ENCODE results near the gene MRC1.

DNA sequence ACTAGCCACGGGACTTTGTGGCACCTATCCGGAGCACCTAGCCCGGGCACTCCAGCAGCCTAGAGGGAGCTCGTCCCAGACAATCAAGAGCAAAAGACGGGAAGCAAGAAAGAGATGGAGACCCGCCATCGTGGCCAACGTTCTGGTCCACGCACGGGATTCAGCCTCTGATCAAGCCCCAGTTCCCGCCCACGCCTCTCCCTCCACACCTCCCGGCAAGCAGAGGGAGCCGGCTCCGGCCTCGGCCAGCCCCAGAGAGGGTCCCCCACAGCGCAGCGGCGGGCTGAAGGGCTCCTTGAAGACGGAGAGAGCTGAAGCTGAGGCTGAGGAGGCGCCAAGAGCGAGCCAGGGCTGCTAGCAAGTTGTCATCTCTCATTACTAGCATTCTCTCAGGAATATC lies 141.6 kb downstream of the MRC1 start:
- TF ChIP-seq, protein P1, sequence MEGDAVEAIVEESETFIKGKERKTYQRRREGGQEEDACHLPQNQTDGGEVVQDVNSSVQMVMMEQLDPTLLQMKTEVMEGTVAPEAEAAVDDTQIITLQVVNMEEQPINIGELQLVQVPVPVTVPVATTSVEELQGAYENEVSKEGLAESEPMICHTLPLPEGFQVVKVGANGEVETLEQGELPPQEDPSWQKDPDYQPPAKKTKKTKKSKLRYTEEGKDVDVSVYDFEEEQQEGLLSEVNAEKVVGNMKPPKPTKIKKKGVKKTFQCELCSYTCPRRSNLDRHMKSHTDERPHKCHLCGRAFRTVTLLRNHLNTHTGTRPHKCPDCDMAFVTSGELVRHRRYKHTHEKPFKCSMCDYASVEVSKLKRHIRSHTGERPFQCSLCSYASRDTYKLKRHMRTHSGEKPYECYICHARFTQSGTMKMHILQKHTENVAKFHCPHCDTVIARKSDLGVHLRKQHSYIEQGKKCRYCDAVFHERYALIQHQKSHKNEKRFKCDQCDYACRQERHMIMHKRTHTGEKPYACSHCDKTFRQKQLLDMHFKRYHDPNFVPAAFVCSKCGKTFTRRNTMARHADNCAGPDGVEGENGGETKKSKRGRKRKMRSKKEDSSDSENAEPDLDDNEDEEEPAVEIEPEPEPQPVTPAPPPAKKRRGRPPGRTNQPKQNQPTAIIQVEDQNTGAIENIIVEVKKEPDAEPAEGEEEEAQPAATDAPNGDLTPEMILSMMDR (IDR thresholded peaks at IDR 0.05; ENCODE audit: insufficient read depth, low read length) = no peak
- no peak for TF ChIP-seq GABPA (IDR thresholded peaks at IDR 0.05; ENCODE audit: low read depth)
- TF ChIP-seq POLR2AphosphoS5 (IDR thresholded peaks at IDR 0.05; ENCODE audit: low read depth) = no peak
- TF ChIP-seq, protein P2, sequence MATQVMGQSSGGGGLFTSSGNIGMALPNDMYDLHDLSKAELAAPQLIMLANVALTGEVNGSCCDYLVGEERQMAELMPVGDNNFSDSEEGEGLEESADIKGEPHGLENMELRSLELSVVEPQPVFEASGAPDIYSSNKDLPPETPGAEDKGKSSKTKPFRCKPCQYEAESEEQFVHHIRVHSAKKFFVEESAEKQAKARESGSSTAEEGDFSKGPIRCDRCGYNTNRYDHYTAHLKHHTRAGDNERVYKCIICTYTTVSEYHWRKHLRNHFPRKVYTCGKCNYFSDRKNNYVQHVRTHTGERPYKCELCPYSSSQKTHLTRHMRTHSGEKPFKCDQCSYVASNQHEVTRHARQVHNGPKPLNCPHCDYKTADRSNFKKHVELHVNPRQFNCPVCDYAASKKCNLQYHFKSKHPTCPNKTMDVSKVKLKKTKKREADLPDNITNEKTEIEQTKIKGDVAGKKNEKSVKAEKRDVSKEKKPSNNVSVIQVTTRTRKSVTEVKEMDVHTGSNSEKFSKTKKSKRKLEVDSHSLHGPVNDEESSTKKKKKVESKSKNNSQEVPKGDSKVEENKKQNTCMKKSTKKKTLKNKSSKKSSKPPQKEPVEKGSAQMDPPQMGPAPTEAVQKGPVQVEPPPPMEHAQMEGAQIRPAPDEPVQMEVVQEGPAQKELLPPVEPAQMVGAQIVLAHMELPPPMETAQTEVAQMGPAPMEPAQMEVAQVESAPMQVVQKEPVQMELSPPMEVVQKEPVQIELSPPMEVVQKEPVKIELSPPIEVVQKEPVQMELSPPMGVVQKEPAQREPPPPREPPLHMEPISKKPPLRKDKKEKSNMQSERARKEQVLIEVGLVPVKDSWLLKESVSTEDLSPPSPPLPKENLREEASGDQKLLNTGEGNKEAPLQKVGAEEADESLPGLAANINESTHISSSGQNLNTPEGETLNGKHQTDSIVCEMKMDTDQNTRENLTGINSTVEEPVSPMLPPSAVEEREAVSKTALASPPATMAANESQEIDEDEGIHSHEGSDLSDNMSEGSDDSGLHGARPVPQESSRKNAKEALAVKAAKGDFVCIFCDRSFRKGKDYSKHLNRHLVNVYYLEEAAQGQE (IDR thresholded peaks at IDR 0.05; ENCODE audit: insufficient replicate concordance, low read depth) = no peak
